ENCODE results near the gene UCK2. TPM values are rescaled to one million over a fixed set of nuclear protein-coding genes. Genes with fewer than 3 reads are reported as not detected.

The UCK2 gene
- total RNA-seq, 1 experiment from 2014 or later = 158 TPM

- no peak for DNase-seq
- H3K4me3 ChIP-seq (ENCODE audit: insufficient read depth, low read depth, low read length) = no peak overlapping the region
- H3K27me3 ChIP-seq (ENCODE audit: control insufficient read depth, insufficient read depth, low read length) = no peaks in the 10 kb centered on the region
- H3K36me3 ChIP-seq (replicated peaks; ENCODE audit: control insufficient read depth, insufficient read depth, low read length) = no peaks in the 10 kb centered on the region; the same call in 1 of the 2 replicates
Measured at GRCh38 chr1:165855010-165855838, 27.8 kb downstream of the UCK2 start.

- no peaks in the 10 kb centered on the region for H3K27me3 ChIP-seq (ENCODE audit: control insufficient read depth, insufficient read depth, low read length)
- no peak for DNase-seq
- no peak overlapping the region for H3K4me3 ChIP-seq (ENCODE audit: insufficient read depth, low read depth, low read length)
- H3K36me3 ChIP-seq (replicated peaks; ENCODE audit: control insufficient read depth, insufficient read depth, low read length) = no peaks in the 10 kb centered on the region; the same call in 1 of the 2 replicates
Measured at GRCh38 chr1:165856021-165856420, 28.6 kb downstream of the UCK2 start.

DNA sequence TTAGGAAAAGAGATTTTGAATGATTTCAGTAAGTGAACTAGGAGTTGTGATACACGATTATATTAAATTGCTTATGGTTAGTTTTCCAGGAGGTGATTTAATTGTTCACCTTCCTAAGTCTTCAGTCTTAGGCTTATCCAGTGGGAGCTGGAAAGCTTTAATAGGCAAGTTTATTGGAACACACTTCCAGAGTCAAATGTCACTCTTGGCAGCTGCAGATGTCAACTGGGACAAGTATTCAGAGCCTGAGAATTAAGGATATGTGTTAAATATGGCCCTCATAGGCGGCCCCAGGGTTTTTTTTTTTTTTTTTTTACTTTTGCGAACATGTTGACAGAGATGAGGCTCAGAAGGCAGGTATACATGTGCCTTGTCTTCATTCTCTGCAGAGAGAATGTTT, 29.2 kb downstream of the UCK2 start:
- H3K36me3 ChIP-seq (replicated peaks; ENCODE audit: control insufficient read depth, insufficient read depth, low read length) = no peaks in the 10 kb centered on the region; the same call in 1 of the 2 replicates
- no peak for DNase-seq
- H3K4me3 ChIP-seq (ENCODE audit: insufficient read depth, low read depth, low read length) = no peak overlapping the region
- no peaks in the 10 kb centered on the region for H3K27me3 ChIP-seq (ENCODE audit: control insufficient read depth, insufficient read depth, low read length)

DNA sequence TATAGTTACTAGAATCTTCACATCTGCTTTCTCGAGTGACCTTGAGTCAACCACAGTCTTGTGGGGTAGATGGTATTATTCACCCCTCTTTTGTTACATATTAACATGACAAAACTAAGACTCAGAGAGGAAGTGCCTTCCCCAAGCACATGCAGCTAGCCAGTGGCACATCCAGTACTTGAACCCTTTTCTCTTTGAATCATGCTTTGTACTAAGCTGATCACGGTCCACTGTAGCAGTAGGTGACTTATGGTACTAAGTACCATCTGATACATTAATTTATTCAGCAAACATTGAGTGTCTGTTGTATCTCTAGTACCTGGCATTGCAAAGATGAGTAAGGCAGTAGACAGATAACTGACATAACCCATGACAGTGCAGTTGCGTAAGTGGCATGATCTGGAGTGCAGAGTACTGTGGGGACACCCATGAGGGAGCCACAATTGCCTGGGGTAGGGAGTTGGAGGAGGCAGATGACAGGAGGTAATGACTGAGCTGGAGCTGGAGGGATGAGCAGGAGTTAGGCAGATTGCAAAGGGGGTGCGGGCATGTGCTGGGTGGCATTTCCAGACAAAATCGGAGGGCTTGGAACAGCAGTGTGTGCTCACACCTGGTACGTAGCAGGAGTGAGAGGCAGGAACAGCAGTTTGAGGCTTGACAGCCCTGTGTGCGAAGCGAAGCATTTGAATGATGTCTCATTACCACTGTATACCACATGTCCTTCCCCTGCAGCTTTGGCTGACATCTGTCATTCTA, 29.8 kb downstream of the UCK2 start:
- DNase-seq = no peak
- no peaks in the 10 kb centered on the region; the same call in 1 of the 2 replicates for H3K36me3 ChIP-seq (replicated peaks; ENCODE audit: control insufficient read depth, insufficient read depth, low read length)
- H3K27me3 ChIP-seq (ENCODE audit: control insufficient read depth, insufficient read depth, low read length) = no peaks in the 10 kb centered on the region
- H3K4me3 ChIP-seq (ENCODE audit: insufficient read depth, low read depth, low read length) = no peak overlapping the region

GRCh38 chr1:165858364-165858823, 31.0 kb downstream of the UCK2 start:
- Histone ChIP-seq H3K4me3 (ENCODE audit: insufficient read depth, low read depth, low read length) (no peak overlapping the region), H3K27me3 (ENCODE audit: control insufficient read depth, insufficient read depth, low read length) (no peaks in the 10 kb centered on the region), H3K36me3 (replicated peaks; ENCODE audit: control insufficient read depth, insufficient read depth, low read length) (no peaks in the 10 kb centered on the region; the same call in 1 of the 2 replicates)
- DNase-seq = no peak

GRCh38 chr1:165858967-165859845, 31.8 kb downstream of the UCK2 start:
- no peaks in the 10 kb centered on the region for H3K36me3 ChIP-seq (replicated peaks; ENCODE audit: control insufficient read depth, insufficient read depth, low read length)
- H3K4me3 ChIP-seq (ENCODE audit: insufficient read depth, low read depth, low read length) = no peak overlapping the region
- no peak for DNase-seq
- H3K27me3 ChIP-seq (ENCODE audit: control insufficient read depth, insufficient read depth, low read length) = no peaks in the 10 kb centered on the region

DNA sequence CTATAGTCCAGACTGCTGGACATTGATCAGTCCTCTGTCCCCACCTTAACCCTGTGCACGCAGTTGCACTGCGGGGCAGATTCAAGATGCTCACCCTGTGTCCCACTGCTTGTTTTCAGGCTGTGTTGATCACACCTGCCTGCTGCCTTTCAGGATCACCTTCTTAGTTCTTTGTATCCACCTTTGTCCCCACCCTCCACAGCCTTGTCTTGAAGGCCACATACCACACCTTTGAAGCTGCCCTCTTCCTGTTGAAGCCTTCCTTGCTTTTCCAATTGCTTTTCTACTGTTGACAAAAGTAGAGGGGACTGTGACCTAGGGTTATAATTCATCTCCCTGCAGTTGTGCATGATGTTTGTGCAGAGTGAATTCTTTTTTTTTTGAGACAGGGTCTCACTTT, 32.7 kb downstream of the UCK2 start:
- Histone ChIP-seq H3K27me3 (ENCODE audit: control insufficient read depth, insufficient read depth, low read length) (no peaks in the 10 kb centered on the region), H3K36me3 (replicated peaks; ENCODE audit: control insufficient read depth, insufficient read depth, low read length) (no peaks in the 10 kb centered on the region), H3K4me3 (ENCODE audit: insufficient read depth, low read depth, low read length) (no peak overlapping the region)
- no peak for DNase-seq

DNA sequence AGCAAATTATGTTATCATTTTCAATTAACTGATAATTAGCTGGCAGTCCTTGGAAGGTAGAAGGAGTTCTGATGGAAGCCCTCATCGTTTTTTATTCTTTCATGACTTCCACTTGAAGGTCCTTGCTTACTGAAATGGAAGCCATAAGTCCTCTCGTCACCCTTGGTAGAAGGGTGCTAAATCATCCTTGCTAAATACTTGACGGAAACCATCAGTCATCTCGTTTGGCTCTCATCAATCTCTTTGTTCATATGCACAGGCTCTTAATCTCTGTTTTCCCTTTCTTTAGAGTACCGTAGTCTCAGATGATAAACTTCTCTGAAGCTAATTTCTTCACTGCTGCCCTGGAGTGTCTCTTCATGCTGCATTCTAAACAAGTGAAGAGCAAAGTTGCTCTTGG, 34.5 kb downstream of the UCK2 start:
- no peak overlapping the region for H3K4me3 ChIP-seq (ENCODE audit: insufficient read depth, low read depth, low read length)
- H3K27me3 ChIP-seq (ENCODE audit: control insufficient read depth, insufficient read depth, low read length) = no peaks in the 10 kb centered on the region
- no peaks in the 10 kb centered on the region for H3K36me3 ChIP-seq (replicated peaks; ENCODE audit: control insufficient read depth, insufficient read depth, low read length)
- DNase-seq = no peak

DNA sequence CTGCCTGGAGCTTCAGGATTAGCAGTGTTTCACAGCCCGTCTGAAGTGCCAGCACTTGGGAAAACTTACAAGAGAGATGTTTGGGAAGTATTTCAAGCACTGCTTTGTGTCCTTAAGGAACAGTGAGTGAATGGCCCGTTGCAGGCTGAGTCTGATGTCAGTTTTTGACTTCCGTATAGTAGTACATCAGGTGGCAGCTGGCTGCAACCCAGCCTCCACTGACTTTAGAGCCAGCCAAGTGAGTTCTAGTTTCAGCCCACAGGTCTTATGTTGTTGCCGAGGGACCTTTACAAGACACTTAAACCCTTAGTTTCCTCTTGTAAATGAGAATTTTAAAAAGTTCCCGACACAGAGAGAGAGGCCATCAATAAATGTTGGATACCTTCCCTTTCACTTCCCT, 35.0 kb downstream of the UCK2 start:
- H3K4me3 ChIP-seq (ENCODE audit: insufficient read depth, low read depth, low read length) = no peak overlapping the region
- no peak for DNase-seq
- no peaks in the 10 kb centered on the region for H3K36me3 ChIP-seq (replicated peaks; ENCODE audit: control insufficient read depth, insufficient read depth, low read length)
- no peaks in the 10 kb centered on the region for H3K27me3 ChIP-seq (ENCODE audit: control insufficient read depth, insufficient read depth, low read length)

DNA sequence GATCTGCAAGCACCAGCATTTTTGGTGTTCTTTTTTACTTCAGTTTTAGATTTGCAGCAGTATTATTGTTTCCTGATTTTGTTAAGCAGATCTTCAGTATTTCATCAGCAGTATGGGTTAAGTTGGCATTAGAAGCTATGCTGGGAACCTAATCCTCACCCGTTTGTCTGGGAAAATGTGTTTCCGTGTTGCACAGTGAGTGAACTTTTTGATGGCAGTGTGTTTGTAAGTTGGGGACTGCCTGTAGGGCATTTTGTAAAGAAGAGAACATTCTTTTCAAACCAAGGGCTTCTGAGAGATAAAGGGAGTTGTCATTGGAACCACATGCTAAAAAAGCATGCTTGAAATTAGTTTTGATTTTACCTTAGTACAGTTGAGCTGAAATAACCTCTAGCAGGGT, 35.9 kb downstream of the UCK2 start:
- no peaks in the 10 kb centered on the region for H3K36me3 ChIP-seq (replicated peaks; ENCODE audit: control insufficient read depth, insufficient read depth, low read length)
- no peak for DNase-seq
- no peaks in the 10 kb centered on the region for H3K27me3 ChIP-seq (ENCODE audit: control insufficient read depth, insufficient read depth, low read length)
- H3K4me3 ChIP-seq (ENCODE audit: insufficient read depth, low read depth, low read length) = no peak overlapping the region

DNA sequence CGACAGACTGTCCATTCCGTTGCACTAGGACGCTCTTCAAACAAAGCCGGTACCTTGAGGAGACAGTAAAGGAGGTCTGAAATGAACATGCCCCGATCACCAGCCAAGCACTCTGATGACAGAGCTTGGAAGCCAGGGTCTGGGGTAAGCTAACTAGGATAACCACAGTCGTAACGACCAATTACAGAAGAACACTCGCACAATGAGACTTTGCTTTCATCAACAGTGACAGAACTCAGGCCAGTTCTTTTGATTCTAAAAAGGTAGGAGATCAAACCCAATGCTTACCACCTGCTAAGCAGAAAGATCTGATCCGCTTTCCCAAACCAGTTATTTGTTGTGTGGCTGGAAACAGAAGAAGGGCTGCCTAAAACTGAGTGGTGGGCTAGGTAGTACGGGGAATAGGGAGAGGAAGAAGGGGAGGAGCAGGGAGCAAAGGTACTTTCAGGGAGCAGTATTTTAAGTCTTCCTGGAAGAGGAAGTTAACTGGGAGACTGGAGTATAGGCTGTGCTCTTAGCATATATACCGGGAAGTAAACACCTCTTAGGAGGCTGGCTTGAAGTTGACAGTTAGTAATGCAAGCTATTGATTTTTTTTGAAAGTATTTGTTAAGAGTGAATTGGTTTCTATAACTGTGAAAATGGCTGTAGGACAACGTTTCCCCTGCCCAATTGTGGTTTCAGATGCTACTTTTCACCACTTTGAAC, 38.4 kb downstream of the UCK2 start:
- no peak for DNase-seq
- H3K36me3 ChIP-seq (replicated peaks; ENCODE audit: control insufficient read depth, insufficient read depth, low read length) = no peaks in the 10 kb centered on the region
- no peaks in the 10 kb centered on the region for H3K27me3 ChIP-seq (ENCODE audit: control insufficient read depth, insufficient read depth, low read length)
- no peak overlapping the region for H3K4me3 ChIP-seq (ENCODE audit: insufficient read depth, low read depth, low read length)

GRCh38 chr1:165869343-165869742, 41.9 kb downstream of the UCK2 start:
- no peaks in the 10 kb centered on the region for H3K27me3 ChIP-seq (ENCODE audit: control insufficient read depth, insufficient read depth, low read length)
- no peak overlapping the region for H3K4me3 ChIP-seq (ENCODE audit: insufficient read depth, low read depth, low read length)
- DNase-seq = no peak
- H3K36me3 ChIP-seq (replicated peaks; ENCODE audit: control insufficient read depth, insufficient read depth, low read length) = no peaks in the 10 kb centered on the region

DNA sequence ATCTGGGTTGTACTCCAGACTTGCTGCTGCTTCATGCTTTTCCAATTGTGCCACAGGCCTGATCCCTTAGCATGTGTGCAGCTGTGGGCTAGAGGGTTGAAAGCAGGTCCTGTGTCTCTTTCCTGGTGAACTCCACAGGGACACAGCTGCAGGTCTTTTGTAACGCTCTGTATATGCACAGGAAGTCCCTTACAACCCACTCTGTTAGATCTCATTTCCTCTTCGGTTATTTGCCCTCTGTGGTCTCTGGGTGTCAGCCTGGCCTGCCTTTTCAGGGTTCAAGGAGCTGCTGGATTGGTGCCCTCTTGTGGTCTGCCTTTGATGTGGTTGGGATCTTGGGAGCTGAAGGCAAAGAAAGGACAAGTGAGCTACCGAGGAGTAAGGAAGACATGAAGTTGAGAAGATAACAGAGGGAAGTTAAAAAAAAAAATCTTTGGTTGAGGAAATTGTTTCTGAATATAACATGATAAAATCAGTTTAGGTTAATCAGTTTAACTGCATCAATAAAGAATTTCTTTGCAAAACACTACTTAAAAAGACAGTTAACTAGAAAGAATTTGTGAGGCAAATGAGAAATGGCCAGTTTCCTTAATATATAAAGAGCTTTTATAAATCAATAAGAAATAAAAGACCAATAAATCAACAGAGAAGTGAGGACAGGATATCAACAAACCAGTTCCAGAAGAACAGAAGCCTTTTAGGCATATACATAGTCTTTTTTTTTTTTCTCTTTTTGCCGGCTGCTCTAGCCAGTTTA, 44.1 kb downstream of the UCK2 start:
- H3K4me3 ChIP-seq (ENCODE audit: insufficient read depth, low read depth, low read length) = no peak overlapping the region
- no peaks in the 10 kb centered on the region for H3K27me3 ChIP-seq (ENCODE audit: control insufficient read depth, insufficient read depth, low read length)
- H3K36me3 ChIP-seq (replicated peaks; ENCODE audit: control insufficient read depth, insufficient read depth, low read length) = no peaks in the 10 kb centered on the region
- no peak for DNase-seq
